Measurements from ENCODE around the gene HCN2. TPM values are rescaled to one million over a fixed set of nuclear protein-coding genes. Genes with fewer than 3 reads are reported as not detected.

HCN2 gene
- total RNA-seq, 1 experiment from 2014 or later, result 3.9 TPM

DNA sequence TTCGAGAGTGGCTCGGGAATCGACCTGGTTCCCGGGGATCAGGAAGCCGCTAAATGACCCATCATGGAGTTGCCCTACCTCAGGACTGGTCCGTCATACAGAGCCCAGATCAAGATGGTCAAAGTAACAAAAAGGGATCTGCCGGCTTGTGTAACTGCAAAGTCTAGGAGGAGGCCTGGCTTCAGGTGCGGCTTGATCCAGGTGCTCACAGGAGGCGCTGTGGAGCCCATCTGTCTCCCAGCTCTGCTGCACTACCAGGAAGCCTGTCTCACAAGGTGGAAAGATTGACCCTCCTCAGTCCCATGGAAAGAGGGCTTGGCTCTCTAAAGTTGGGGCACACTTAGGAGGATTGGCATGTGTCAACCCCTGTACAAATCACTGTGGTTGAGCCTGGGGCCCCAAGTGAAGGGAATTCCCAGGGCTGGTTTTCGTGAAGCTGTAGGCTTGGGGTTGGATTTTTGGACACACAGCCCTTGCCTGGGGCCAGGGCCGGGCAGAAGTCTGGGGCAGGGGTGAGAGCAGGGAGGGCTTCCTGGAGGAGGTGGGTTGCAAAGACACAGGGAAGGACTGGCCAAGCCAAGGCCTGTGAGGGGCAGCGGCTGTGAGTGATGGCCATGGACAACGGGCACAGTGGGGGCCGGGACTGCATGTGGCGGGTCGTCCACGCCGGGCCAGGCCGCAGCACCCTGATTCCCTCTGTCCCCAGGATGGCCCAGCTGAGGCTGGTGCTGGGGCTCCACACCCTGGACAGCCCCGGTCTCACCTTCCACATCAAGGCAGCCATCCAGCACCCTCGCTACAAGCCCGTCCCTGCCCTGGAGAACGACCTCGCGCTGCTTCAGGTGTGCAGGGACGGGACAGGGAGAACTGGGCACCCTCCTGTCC is 41.6 kb upstream of the HCN2 start:
- H3K9me3 Mint-ChIP-seq (ENCODE audit: unreplicated experiment), result no peaks in the 10 kb centered on the region
- CTCF ChIA-PET, result no interaction called here

GRCh38 chr19:548886-549830 is 40.5 kb upstream of the HCN2 start:
- DNase-seq, result no peak
- intact Hi-C loops (cut with micrococcal nuclease; ENCODE audit: unreplicated experiment), result no loop called here
- Histone ChIP-seq H3K36me3 (ENCODE audit: control insufficient read depth, insufficient read depth, low read length) (no peaks in the 10 kb centered on the region), H3K4me1 (no peaks in the 10 kb centered on the region), H3K9me3 (no peaks in the 10 kb centered on the region), H3K4me3 (ENCODE audit: low read depth, low read length) (no peak overlapping the region), H3K27me3 (replicated peaks; ENCODE audit: control insufficient read depth, insufficient read depth, low read length) (no peaks in the 10 kb centered on the region)
- H3K36me3 Mint-ChIP-seq (ENCODE audit: insufficient read depth, unreplicated experiment), result peaks cover 21% of the 10 kb centered on the region
- no TSS peak for BruUV-seq (replicated peaks)
- no peak overlapping the region for H3K27ac Mint-ChIP-seq (ENCODE audit: unreplicated experiment)
- ChIA-PET CTCF (no interaction called here), POLR2A (no interaction called here)
- peaks cover 9% of the 10 kb centered on the region for H3K4me1 Mint-ChIP-seq (ENCODE audit: low read depth, unreplicated experiment)
- no peak for TF ChIP-seq CTCF (IDR thresholded peaks at IDR 0.05; ENCODE audit: insufficient read depth in 1 of 2, low read depth in 1 of 2, low read length in 1 of 2, severe bottlenecking in 1 of 2, unreplicated experiment in 1 of 2)
- no peaks in the 10 kb centered on the region for H3K27me3 Mint-ChIP-seq (ENCODE audit: insufficient read depth, unreplicated experiment)
- H3K4me3 Mint-ChIP-seq (ENCODE audit: unreplicated experiment), result no peak overlapping the region
- H3K9me3 Mint-ChIP-seq (ENCODE audit: unreplicated experiment), result no peaks in the 10 kb centered on the region

More for the DNA sequence above, 41.6 kb upstream of the HCN2 start:
- intact Hi-C loops (cut with micrococcal nuclease; ENCODE audit: unreplicated experiment), result no loop called here
- Mint-ChIP-seq H3K4me1 (ENCODE audit: low read depth, unreplicated experiment) (peaks cover 9% of the 10 kb centered on the region), H3K27ac (ENCODE audit: unreplicated experiment) (no peak overlapping the region), H3K36me3 (ENCODE audit: insufficient read depth, unreplicated experiment) (peaks cover 31% of the 10 kb centered on the region), H3K4me3 (ENCODE audit: unreplicated experiment) (no peak overlapping the region), H3K27me3 (ENCODE audit: insufficient read depth, unreplicated experiment) (no peaks in the 10 kb centered on the region)
- Histone ChIP-seq H3K9me3 (no peaks in the 10 kb centered on the region), H3K4me3 (ENCODE audit: low read depth, low read length) (no peak overlapping the region), H3K27me3 (replicated peaks; ENCODE audit: control insufficient read depth, insufficient read depth, low read length) (no peaks in the 10 kb centered on the region), H3K4me1 (no peaks in the 10 kb centered on the region), H3K36me3 (ENCODE audit: control insufficient read depth, insufficient read depth, low read length) (no peaks in the 10 kb centered on the region)
- no peak for DNase-seq
- POLR2A ChIA-PET, result interaction anchor here (0.6 kb wide), 1 partner anchor 25 kb away, joined by 8 read pairs; no protein-coding TSS in a partner anchor
- no TSS peak for BruUV-seq (replicated peaks)
- no peak for TF ChIP-seq CTCF (IDR thresholded peaks at IDR 0.05; ENCODE audit: insufficient read depth in 1 of 2, low read depth in 1 of 2, low read length in 1 of 2, severe bottlenecking in 1 of 2, unreplicated experiment in 1 of 2)

DNA sequence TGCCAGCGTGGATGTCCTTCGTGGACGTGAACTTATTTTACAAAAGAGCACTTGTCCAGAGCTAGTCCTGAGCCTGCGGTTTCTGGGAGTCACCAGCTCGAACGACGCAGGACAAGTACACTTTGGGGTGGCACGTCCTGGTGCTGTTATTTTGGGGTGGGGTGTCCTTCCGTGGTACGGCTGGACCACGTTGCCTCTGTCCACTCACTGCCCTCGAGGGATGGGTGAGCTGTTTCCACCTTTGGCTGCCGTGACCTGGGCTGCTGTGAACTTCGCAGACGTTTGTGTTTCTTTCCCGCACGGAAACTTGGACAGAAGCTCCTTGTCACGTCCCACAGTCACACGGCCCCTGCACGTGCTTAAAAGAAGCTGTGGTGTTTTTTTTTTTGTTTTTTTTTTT is 34.9 kb upstream of the HCN2 start:
- Mint-ChIP-seq H3K27me3 (ENCODE audit: insufficient read depth, unreplicated experiment) (no peaks in the 10 kb centered on the region), H3K36me3 (ENCODE audit: insufficient read depth, unreplicated experiment) (peaks cover 16% of the 10 kb centered on the region), H3K27ac (ENCODE audit: unreplicated experiment) (no peak overlapping the region), H3K4me1 (ENCODE audit: low read depth, unreplicated experiment) (peaks cover 9% of the 10 kb centered on the region), H3K9me3 (ENCODE audit: unreplicated experiment) (no peaks in the 10 kb centered on the region), H3K4me3 (ENCODE audit: unreplicated experiment) (no peak overlapping the region)
- no peak overlapping the region for H3K4me3 ChIP-seq (ENCODE audit: low read depth, low read length)
- ChIA-PET POLR2A (interaction anchor here (0.6 kb wide), 1 partner anchor 365 kb away, joined by 5 read pairs; no protein-coding TSS in a partner anchor), CTCF (interaction anchor here (0.7 kb wide), 1 partner anchor 338 kb away, joined by 9 read pairs; the partner anchor contains the start of genes MED16 and RNU6-9)
- H3K27me3 ChIP-seq (replicated peaks; ENCODE audit: control insufficient read depth, insufficient read depth, low read length), result no peaks in the 10 kb centered on the region
- H3K36me3 ChIP-seq (ENCODE audit: control insufficient read depth, insufficient read depth, low read length), result no peaks in the 10 kb centered on the region
- peaks cover 4% of the 10 kb centered on the region; the same call in 1 of the 2 replicates for H3K4me1 ChIP-seq
- BruUV-seq (replicated peaks), result no TSS peak
- TF ChIP-seq CTCF (IDR thresholded peaks at IDR 0.05; ENCODE audit: insufficient read depth in 1 of 2, low read depth in 1 of 2, low read length in 1 of 2, severe bottlenecking in 1 of 2, unreplicated experiment in 1 of 2), result no peak
- DNase-seq, result no peak
- intact Hi-C loops (cut with micrococcal nuclease; ENCODE audit: unreplicated experiment), result no loop called here
- no peaks in the 10 kb centered on the region for H3K9me3 ChIP-seq

Measured in Caco-2 (cell line).